NCI-H2196 (cell line): ENCODE results near the gene KYAT1.

Experiments
- DNase-seq: peaks from one replicate; lab custom pipeline; 2025; ENCODE audit not compliant: unreplicated experiment; lab: John Stamatoyannopoulos, UW

Gene KYAT1

DNA sequence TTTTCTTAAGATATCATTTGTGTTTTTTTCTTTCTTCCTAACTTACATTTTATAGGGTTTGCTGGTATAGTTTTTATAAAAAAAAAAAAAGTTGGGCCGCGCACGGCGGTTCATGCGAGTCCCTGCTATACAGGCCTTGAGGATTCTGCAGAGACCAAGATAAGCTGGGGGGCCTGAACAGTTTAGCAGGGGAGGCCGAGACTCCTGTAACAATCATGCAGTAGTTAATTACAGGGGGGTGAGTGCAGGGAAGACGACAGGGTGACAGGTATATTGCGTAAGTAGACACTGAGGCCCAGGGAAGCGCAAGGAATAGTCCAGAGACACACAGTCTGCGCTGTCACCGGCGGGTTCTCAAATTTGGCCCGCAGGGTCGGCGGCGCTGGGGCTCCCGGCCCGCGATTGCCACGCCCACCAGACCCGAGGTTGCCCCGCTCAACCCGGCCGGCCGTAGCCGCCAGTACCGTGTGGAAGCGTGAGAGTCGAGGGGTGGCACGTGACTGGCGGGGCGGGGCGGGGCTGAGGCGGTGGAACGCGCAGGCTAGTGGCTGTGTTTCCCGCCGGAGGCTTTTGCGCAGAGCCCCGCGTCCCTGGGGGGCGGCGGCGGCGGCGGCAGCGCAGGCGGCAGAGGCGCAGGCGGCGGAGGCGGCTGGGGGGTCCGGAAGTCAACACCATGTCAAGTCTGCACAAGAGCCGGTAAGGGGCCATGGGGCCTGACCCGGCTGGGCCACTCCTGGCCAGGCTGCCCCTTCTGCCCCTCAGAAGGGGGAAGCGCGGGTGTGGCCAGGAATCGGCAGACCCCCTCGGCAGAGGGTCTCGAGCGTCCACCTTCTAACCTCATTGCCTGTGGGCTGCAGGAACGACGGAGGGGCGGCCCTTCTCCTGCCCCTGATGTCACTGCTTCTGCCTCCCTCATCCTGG, 94.8 kb downstream of the KYAT1 start, which contains the start of gene TBC1D13:
TSS of gene TBC1D13 (plus strand) at position 573 of the 921 bp plus-strand sequence. CDS start at position 674, 101 bp downstream.
- peak; percentile 83 for DNase-seq

DNA sequence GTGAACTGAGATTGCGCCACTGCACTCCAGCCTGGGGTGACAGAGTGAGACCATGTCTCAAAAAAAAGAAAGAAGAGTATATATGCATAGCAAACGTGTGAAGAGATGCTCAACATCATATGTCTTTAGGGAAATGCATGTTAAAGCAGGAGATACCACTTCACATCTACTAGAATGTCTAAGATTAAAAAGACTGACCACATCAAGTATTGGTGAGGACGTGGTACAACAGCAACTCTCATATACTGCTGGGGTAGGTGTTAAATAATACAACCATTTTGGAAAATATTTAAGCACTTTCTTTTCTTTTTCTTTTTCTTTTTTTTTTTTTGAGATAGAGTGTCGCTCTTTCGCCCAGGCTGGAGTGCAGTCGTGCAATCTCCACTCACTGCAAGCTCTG, 96.3 kb downstream of the KYAT1 start:
- DNase-seq = no peak
